GM12875 (cell line): ENCODE results near the gene CXCL6.

Experiments used
- H3K4me3 ChIP-seq: one replicate; pipeline ENCODE4 v1.5.1; 2011; ENCODE audit warnings: low read depth, low read length, control low read depth
- TF ChIP-seq, protein P1 (sequence below): IDR thresholded peaks from 2 replicates; pipeline ENCODE4 v1.5.1; 2011; ENCODE audit warnings: low read depth, mild to moderate bottlenecking, control low read depth, inconsistent platforms, low read length, moderate library complexity, borderline replicate concordance; ENCODE audit not compliant: insufficient read depth

The CXCL6 gene

DNA sequence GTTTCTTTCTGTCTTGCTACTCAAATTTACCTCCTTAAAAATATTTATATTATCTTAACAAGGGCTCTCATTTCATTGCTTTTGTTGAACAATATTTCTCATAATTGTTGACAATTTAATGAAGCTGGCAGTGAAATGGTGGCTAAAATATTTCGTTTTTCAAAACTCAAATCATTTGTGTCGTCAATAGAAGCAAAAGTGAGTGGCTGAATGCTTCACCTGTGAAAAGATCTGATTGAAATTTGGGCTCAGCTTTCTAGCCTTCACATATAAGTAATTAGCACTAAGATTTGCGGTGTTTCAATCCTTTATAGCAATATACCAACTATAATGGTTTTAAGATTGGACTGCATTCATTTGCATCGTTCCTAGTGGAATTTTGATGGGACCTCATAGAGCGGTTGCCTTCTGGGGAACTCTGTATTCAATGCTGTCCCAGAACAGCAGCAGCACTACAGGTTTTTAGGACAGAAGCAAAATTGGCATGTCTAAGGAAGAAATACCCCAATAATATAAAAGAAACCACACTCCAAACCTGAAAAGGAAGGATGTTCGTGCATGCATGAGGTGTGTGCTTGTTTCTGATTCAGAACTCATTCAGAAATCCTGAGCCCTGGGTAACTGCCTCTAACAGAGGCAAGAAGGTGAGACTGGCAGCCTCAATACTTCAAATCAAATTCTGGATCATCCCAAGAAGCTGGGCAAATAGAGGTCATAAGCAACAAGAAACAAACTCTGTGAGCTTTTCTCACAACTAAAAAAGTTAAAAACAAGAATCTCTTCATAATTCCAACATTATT lies 35.2 kb downstream of the CXCL6 start:
- no peak overlapping the region for H3K4me3 ChIP-seq
- TF ChIP-seq, protein P1, sequence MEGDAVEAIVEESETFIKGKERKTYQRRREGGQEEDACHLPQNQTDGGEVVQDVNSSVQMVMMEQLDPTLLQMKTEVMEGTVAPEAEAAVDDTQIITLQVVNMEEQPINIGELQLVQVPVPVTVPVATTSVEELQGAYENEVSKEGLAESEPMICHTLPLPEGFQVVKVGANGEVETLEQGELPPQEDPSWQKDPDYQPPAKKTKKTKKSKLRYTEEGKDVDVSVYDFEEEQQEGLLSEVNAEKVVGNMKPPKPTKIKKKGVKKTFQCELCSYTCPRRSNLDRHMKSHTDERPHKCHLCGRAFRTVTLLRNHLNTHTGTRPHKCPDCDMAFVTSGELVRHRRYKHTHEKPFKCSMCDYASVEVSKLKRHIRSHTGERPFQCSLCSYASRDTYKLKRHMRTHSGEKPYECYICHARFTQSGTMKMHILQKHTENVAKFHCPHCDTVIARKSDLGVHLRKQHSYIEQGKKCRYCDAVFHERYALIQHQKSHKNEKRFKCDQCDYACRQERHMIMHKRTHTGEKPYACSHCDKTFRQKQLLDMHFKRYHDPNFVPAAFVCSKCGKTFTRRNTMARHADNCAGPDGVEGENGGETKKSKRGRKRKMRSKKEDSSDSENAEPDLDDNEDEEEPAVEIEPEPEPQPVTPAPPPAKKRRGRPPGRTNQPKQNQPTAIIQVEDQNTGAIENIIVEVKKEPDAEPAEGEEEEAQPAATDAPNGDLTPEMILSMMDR: no peak

DNA sequence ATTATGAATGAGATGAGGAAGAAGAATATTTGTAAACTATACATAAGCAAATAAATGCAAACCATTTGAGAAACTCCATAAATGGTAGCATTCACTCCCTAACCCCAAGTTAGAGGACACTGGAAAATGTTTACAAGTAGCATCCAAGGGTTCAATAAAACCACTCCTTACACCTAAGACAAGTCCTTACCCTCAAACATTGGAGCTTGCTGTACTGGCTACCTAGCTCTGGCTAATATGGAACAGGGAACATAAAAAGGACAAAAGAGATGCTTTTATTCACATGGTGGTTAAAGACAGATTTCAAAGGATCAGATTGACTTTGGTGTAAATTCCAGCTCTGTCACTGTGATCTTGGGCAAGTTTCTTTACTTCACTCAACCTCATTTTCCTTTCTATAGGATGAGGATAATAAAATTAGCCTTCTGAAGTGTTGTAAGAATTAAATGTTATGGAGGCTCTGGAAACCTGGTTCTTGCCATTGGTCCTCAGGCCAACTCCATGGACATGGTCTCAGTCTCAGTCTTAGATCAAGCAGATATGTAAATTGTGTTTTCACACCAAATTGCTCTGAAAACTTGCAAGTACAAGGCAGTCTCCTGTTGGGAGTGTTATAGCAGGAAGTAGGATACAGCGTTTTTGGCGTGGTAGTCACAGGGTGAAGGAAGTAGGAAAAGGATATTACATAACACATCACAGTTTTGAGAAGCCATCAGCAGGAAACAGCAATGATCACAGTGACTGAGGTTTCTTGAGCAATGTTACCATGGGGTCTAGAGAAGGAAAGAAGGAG lies 36.0 kb downstream of the CXCL6 start:
- no peak overlapping the region for H3K4me3 ChIP-seq
- TF ChIP-seq, protein P1: no peak

DNA sequence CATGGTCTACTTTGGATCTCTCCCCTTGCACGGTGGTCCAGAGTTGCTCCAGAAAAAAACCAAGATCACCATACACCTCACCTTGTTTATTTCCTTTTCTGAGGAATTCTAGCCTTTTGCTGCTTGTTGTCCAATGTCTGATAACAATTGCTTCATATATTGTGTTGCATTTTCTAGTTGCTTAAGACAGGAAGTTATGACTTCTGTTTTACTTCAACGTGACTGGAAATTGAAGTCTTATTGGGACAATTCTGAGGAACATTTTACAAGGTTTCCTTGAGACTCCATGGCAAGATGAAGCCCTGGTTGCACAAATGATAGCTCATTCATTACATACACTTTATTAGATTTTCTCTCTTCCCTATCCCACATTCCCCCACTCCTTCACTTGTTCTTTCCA lies 37.9 kb downstream of the CXCL6 start:
- no peak overlapping the region for H3K4me3 ChIP-seq
- TF ChIP-seq, protein P1: no peak

DNA sequence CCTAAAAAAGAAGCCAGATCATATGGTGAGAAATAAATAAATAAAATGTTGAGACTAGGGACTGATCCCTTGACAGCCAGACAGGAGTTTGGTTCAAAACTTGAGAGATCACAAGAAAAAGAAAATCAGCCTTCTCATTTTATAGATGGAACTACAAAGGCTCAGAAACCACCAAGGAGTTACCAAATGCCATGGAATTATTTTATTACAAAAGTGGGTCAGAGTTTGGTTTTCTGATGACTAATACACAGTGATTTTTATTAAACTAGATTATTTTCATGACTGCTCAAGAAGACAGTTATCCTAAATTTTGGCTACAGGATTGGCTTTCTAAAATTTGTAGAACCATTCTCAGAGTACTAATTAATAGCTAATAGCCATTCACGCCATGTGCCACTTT lies 38.9 kb downstream of the CXCL6 start:
- TF ChIP-seq, protein P1: no peak
- no peak overlapping the region for H3K4me3 ChIP-seq

DNA sequence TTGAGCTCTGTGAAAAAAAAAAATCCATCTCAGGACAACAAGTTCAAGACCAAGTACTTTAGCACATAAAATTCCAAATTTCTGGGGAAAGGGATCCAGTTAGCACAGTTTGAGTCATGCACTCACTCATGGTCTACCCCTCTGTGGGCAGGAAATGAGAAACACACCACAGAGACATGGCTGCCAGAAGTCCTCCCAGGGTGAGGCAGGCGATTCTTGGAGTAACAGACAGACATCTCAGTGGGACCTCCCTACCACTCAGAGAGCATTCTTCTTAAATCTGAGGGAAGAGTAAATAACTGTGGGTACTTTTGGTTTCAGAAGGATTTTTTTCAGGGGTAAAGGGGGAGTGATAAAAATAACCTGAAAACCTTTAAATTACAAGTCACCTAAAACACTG lies 46.8 kb downstream of the CXCL6 start:
- TF ChIP-seq, protein P1: no peak

DNA sequence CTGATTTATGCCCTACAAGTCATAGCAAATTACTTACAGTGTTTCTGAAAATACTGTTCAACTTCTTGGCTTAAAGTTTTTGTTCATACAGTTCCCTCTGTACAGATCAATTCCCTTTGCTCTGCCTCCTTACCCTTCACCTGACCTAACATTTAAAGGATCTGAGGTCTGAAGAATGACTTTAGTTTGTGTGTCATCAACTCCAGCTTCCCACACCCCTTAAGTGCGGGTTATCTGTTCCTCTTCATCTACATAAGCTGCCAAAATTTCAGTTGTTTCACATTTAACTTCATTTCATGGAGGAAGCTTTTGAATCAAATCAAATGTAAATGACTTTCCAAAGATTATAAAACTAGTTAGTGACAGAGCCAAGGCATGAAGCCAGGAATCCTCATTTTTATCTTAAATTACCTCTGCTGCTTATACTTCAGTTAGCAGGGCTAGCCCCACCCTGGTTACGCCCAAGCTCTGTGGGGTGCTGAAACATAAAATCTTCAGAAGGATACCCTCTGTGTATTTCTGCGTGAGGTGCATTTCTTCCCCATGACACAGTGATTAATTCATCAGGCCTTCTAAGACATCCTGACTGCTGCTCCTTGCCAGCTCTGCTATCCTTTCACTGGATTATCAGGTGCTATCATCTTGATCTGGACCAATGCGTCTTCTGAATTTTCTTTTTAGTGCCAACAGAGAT lies 49.2 kb downstream of the CXCL6 start:
- H3K4me3 ChIP-seq: no peak overlapping the region
- TF ChIP-seq, protein P1: no peak

More for the DNA sequence above, 46.8 kb downstream of the CXCL6 start:
- no peak overlapping the region for H3K4me3 ChIP-seq
